H9 (cell line): ENCODE measurements around the gene TP53TG5. TPM values are rescaled to one million over a fixed set of nuclear protein-coding genes. Genes with fewer than 3 reads are reported as not detected.

Experiments
- DNase-seq: peaks from one replicate; pipeline ENCODE4 v3.0.0-alpha.2; 2017
- H2AFZ ChIP-seq: one replicate; pipeline ENCODE4 v1.6.1; 2013; ENCODE audit warnings: mild to moderate bottlenecking, low read length, control low read depth, moderate library complexity
- H2AK5ac ChIP-seq: 2 replicates; pipeline ENCODE4 v1.6.1; 2013; ENCODE audit warnings: low read length, control low read depth, mixed read lengths; ENCODE audit not compliant: insufficient read length
- H2BK120ac ChIP-seq: one replicate; pipeline ENCODE4 v1.6.1; 2013; ENCODE audit warnings: low read depth, mild to moderate bottlenecking, low read length, control low read depth, inconsistent platforms; ENCODE audit not compliant: poor library complexity, severe bottlenecking
- H2BK12ac ChIP-seq: 2 replicates; pipeline ENCODE4 v1.6.1; 2013; ENCODE audit warnings: low read length, control low read depth, mixed read lengths, low read depth; ENCODE audit not compliant: insufficient read length
- H2BK15ac ChIP-seq: 2 replicates; pipeline ENCODE4 v1.6.1; 2013; ENCODE audit warnings: low read depth, low read length, control low read depth
- H2BK20ac ChIP-seq: one replicate; pipeline ENCODE4 v1.6.1; 2013; ENCODE audit warnings: low read depth, mild to moderate bottlenecking, low read length, control low read depth, inconsistent platforms; ENCODE audit not compliant: poor library complexity, severe bottlenecking
- H2BK5ac ChIP-seq: 2 replicates; pipeline ENCODE4 v1.6.1; 2013; ENCODE audit warnings: low read length, control low read depth, mixed read lengths; ENCODE audit not compliant: insufficient read length
- H3K14ac ChIP-seq: 2 replicates; pipeline ENCODE4 v1.6.1; 2013; ENCODE audit warnings: low read length, control low read depth; ENCODE audit not compliant: insufficient read depth
- H3K18ac ChIP-seq: 2 replicates; pipeline ENCODE4 v1.6.1; 2013; ENCODE audit warnings: low read depth, mild to moderate bottlenecking, mixed read lengths, low read length, control low read depth; ENCODE audit not compliant: insufficient read length
- H3K23ac ChIP-seq: 2 replicates; pipeline ENCODE4 v1.6.1; 2013; ENCODE audit warnings: low read length, control low read depth, mixed read lengths, low read depth; ENCODE audit not compliant: insufficient read length
- H3K23me2 ChIP-seq: 2 replicates; pipeline ENCODE4 v1.6.1; 2013; ENCODE audit warnings: low read depth, mild to moderate bottlenecking, mixed read lengths, low read length, control low read depth; ENCODE audit not compliant: insufficient read length, poor library complexity, severe bottlenecking
- H3K27ac ChIP-seq: 2 replicates; pipeline ENCODE4 v1.5.1; 2013; ENCODE audit warnings: low read length, control low read depth, mixed read lengths, low read depth; ENCODE audit not compliant: insufficient read length
- H3K27me3 ChIP-seq: 2 replicates; pipeline ENCODE4 v1.6.1; 2013; ENCODE audit warnings: low read length, control low read depth, inconsistent platforms; ENCODE audit not compliant: insufficient read depth
- H3K4ac ChIP-seq: 2 replicates; pipeline ENCODE4 v1.6.1; 2013; ENCODE audit warnings: low read depth, mild to moderate bottlenecking, control low read depth, inconsistent platforms, low read length, moderate library complexity
- H3K4me1 ChIP-seq: 2 replicates; pipeline ENCODE4 v1.6.1; 2013; ENCODE audit warnings: low read length, control low read depth, inconsistent platforms; ENCODE audit not compliant: insufficient read depth
- H3K4me2 ChIP-seq: 2 replicates; pipeline ENCODE4 v1.6.1; 2013; ENCODE audit warnings: low read length, control low read depth, mixed read lengths; ENCODE audit not compliant: insufficient read length, insufficient read depth
- H3K56ac ChIP-seq: 2 replicates; pipeline ENCODE4 v1.6.1; 2013; ENCODE audit warnings: low read depth, mild to moderate bottlenecking, mixed read lengths, low read length, control low read depth; ENCODE audit not compliant: insufficient read length
- H3K79me1 ChIP-seq: 2 replicates; pipeline ENCODE4 v1.6.1; 2013; ENCODE audit warnings: low read depth, mild to moderate bottlenecking, moderate library complexity, low read length, control low read depth, inconsistent platforms; ENCODE audit not compliant: insufficient read depth, poor library complexity, severe bottlenecking
- H3K79me2 ChIP-seq: 2 replicates; pipeline ENCODE4 v1.6.1; 2013; ENCODE audit warnings: low read length, control low read depth, inconsistent platforms; ENCODE audit not compliant: insufficient read depth
- H3K9ac ChIP-seq: 2 replicates; pipeline ENCODE4 v1.6.1; 2013; ENCODE audit warnings: low read length, control low read depth, mixed read lengths; ENCODE audit not compliant: insufficient read length; ENCODE audit errors: extremely low read depth
- H3K9me3 ChIP-seq: one replicate; pipeline ENCODE4 v1.6.1; 2013; ENCODE audit warnings: low read depth, low read length, inconsistent platforms; ENCODE audit not compliant: control insufficient read depth
- H3T11ph ChIP-seq: one replicate; pipeline ENCODE4 v1.6.1; 2013; ENCODE audit warnings: mild to moderate bottlenecking, low read length, control low read depth, inconsistent platforms
- H4K20me1 ChIP-seq: one replicate; pipeline ENCODE4 v1.6.1; 2013; ENCODE audit not compliant: control insufficient read depth, insufficient read length, insufficient read depth
- H4K5ac ChIP-seq: 2 replicates; pipeline ENCODE4 v1.6.1; 2013; ENCODE audit warnings: low read depth, mild to moderate bottlenecking, mixed read lengths, low read length, control low read depth; ENCODE audit not compliant: insufficient read length
- H4K8ac ChIP-seq: replicated peaks from 2 replicates; pipeline ENCODE4 v1.6.1; 2013; ENCODE audit warnings: low read length, control low read depth, mixed read lengths, low read depth; ENCODE audit not compliant: insufficient read length
- H4K91ac ChIP-seq: 2 replicates; pipeline ENCODE4 v1.6.1; 2013; ENCODE audit warnings: low read depth, mild to moderate bottlenecking, moderate library complexity, mixed read lengths, low read length, control low read depth; ENCODE audit not compliant: insufficient read length
- H3K27ac Mint-ChIP-seq, 3 experiments: 2 replicates in 2 of 3; 3 replicates in 1 of 3; pipeline ENCODE4 v1.8.0; 2020 to 2021; ENCODE audit warnings: mixed read lengths in 3 of 3, mild to moderate bottlenecking in 1 of 3, moderate library complexity in 1 of 3
- H3K27me3 Mint-ChIP-seq: 2 replicates; pipeline ENCODE4 v1.8.0; 2021; ENCODE audit warnings: low read depth, mild to moderate bottlenecking, moderate library complexity, mixed read lengths
- H3K36me3 Mint-ChIP-seq, 3 experiments: 2 replicates in 2 of 3; 3 replicates in 1 of 3; pipeline ENCODE4 v1.8.0; 2020 to 2021; ENCODE audit warnings: low read depth in 3 of 3, mixed read lengths in 3 of 3; ENCODE audit not compliant: insufficient read depth in 1 of 3
- H3K4me1 Mint-ChIP-seq, 2 experiments: 2 replicates each; pipeline ENCODE4 v1.8.0; 2020; ENCODE audit warnings: mixed read lengths in 2 of 2
- H3K4me3 Mint-ChIP-seq, 2 experiments: 2 replicates in 1 of 2; 3 replicates in 1 of 2; pipeline ENCODE4 v1.8.0; 2020 to 2021; ENCODE audit warnings: mild to moderate bottlenecking in 2 of 2, mixed read lengths in 2 of 2, moderate library complexity in 1 of 2
- H3K9me3 Mint-ChIP-seq, 2 experiments: 2 replicates in 1 of 2; 3 replicates in 1 of 2; pipeline ENCODE4 v1.8.0; 2020; ENCODE audit warnings: mild to moderate bottlenecking in 2 of 2, mixed read lengths in 2 of 2, moderate library complexity in 1 of 2
- WGBS: extraction: QIAGEN DNeasy Blood & Tissue Kit; methylation state at CpG from one replicate; pipeline ENCODE4 v1.1.7; 2013; ENCODE audit warnings: missing lambda C conversion rate, low lambda C conversion rate, mixed read lengths; ENCODE audit not compliant: insufficient read length; ENCODE audit errors: extremely low coverage; 5-methylcytosine and 5-hydroxymethylcytosine counted together
- total RNA-seq: library from RNA; stranded (reverse); gene quantifications from 2 replicates; pipeline ENCODE4 v1.2.1, GENCODE V29; 2021
- TF ChIP-seq, protein P1 (sequence below): fragments of 200-600 bp; sonication (generic); conservative IDR thresholded peaks from 3 replicates; pipeline ENCODE4 v1.8.0; 2021; ENCODE audit warnings: antibody characterized with exemption, mild to moderate bottlenecking

Gene TP53TG5
- total RNA-seq, 1 experiment from 2014 or later = not detected

DNA sequence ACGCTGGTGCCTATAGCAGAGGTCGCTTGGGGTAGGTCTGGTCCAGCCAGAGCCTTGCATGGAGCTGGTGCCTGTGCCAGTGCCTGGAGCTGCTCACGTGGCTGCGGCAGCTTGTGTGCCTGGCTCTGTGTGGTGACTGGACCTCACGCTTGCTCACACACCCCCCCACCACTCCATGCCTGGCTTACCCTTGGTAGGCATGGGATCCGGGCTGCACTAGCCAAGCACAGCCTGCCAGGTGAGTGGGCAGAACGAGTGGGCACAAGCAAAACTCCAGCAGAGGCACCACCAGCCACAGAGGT lies 16.9 kb upstream of the TP53TG5 start:
- H3K56ac ChIP-seq = no peak overlapping the region
- no peaks in the 10 kb centered on the region for H3K4me1 Mint-ChIP-seq
- no peak for DNase-seq
- no CpG with 5 or more reads among the region's 7 CpGs for WGBS
- H3K27ac Mint-ChIP-seq = no peak overlapping the region
- no peak overlapping the region for H2BK20ac ChIP-seq
- no peak overlapping the region for H3K4ac ChIP-seq
- H3K14ac ChIP-seq = no peak overlapping the region
- no peak overlapping the region for H3K18ac ChIP-seq
- no peaks in the 10 kb centered on the region for H3K79me2 ChIP-seq
- H2BK15ac ChIP-seq = no peak overlapping the region
- no peak overlapping the region for H3K4me3 Mint-ChIP-seq
- H3K36me3 Mint-ChIP-seq = peaks cover 6 to 7% (median 7%) of the 10 kb centered on the region in 3 experiments; a peak in 5 of 7 replicates
- H3K79me1 ChIP-seq = no peaks in the 10 kb centered on the region
- no peak overlapping the region for H4K8ac ChIP-seq
- H3K9me3 ChIP-seq = no peaks in the 10 kb centered on the region
- H3K4me1 ChIP-seq = no peaks in the 10 kb centered on the region
- no peak overlapping the region for H4K5ac ChIP-seq
- H2BK12ac ChIP-seq = no peak overlapping the region
- no peak overlapping the region for H4K91ac ChIP-seq
- H2AK5ac ChIP-seq = no peak overlapping the region
- H2BK5ac ChIP-seq = no peak overlapping the region
- TF ChIP-seq, protein P1, sequence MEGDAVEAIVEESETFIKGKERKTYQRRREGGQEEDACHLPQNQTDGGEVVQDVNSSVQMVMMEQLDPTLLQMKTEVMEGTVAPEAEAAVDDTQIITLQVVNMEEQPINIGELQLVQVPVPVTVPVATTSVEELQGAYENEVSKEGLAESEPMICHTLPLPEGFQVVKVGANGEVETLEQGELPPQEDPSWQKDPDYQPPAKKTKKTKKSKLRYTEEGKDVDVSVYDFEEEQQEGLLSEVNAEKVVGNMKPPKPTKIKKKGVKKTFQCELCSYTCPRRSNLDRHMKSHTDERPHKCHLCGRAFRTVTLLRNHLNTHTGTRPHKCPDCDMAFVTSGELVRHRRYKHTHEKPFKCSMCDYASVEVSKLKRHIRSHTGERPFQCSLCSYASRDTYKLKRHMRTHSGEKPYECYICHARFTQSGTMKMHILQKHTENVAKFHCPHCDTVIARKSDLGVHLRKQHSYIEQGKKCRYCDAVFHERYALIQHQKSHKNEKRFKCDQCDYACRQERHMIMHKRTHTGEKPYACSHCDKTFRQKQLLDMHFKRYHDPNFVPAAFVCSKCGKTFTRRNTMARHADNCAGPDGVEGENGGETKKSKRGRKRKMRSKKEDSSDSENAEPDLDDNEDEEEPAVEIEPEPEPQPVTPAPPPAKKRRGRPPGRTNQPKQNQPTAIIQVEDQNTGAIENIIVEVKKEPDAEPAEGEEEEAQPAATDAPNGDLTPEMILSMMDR = no peak
- H3K27me3 ChIP-seq = no peaks in the 10 kb centered on the region
- H3T11ph ChIP-seq = no peak overlapping the region
- no peak overlapping the region for H3K9ac ChIP-seq
- H3K27me3 Mint-ChIP-seq = peaks cover 1% of the 10 kb centered on the region
- no peak overlapping the region for H3K27ac ChIP-seq
- no peak overlapping the region for H3K4me2 ChIP-seq
- H4K20me1 ChIP-seq = no peaks in the 10 kb centered on the region
- no peak overlapping the region for H2BK120ac ChIP-seq
- H3K23me2 ChIP-seq = no peaks in the 10 kb centered on the region
- peaks cover 14 to 15% of the 10 kb centered on the region in 2 experiments for H3K9me3 Mint-ChIP-seq
- H2AFZ ChIP-seq = no peak overlapping the region
- no peak overlapping the region for H3K23ac ChIP-seq
